CD8-positive, alpha-beta memory T cell (primary cell): ENCODE results near the gene MYO7B. TPM values are rescaled to one million over a fixed set of nuclear protein-coding genes. Genes with fewer than 3 reads are reported as not detected.
"Not testable (repeated sequence)": the region's sequence is repeated elsewhere in the genome, so short reads cannot be mapped to it uniquely, and the experiment has no call there.

Source experiments
- CTCF ChIA-PET: fragments of 350-600 bp; sonication (Branson Sonifier 250); formaldehyde crosslinking; loops from one replicate; lab custom pipeline; 2021; ENCODE audit warnings: antibody characterized with exemption; lab: Charles Lee
- POLR2A ChIA-PET: fragments of 350-600 bp; sonication (Branson Sonifier 250); formaldehyde crosslinking; loops from one replicate; lab custom pipeline; 2021; ENCODE audit warnings: antibody characterized with exemption; lab: Charles Lee
- DNase-seq, 5 donors: peaks; one replicate each; pipeline versions ENCODE4 v3.0.0 to v3.0.0-alpha.2; 2020 to 2022; ENCODE audit warnings: mixed read lengths in 1 of 5
- H3K27ac ChIP-seq: one replicate; pipeline ENCODE4 v1.7.0; 2013; ENCODE audit warnings: low read depth, mild to moderate bottlenecking, low read length, moderate library complexity
- H3K27me3 ChIP-seq: 2 replicates; pipeline ENCODE4 v1.7.0; 2013; ENCODE audit warnings: low read length, mild to moderate bottlenecking; ENCODE audit not compliant: insufficient read depth, poor library complexity, severe bottlenecking
- H3K36me3 ChIP-seq: 2 replicates; pipeline ENCODE4 v1.7.0; 2013; ENCODE audit warnings: mild to moderate bottlenecking, low read length, moderate library complexity; ENCODE audit not compliant: insufficient read depth
- H3K4me1 ChIP-seq: 2 replicates; pipeline ENCODE4 v1.7.0; 2013; ENCODE audit warnings: mild to moderate bottlenecking, low read length, moderate library complexity; ENCODE audit not compliant: insufficient read depth
- H3K4me3 ChIP-seq: 2 replicates; pipeline ENCODE4 v1.7.0; 2013; ENCODE audit warnings: mild to moderate bottlenecking, low read length
- H3K9me3 ChIP-seq: 2 replicates; pipeline ENCODE4 v1.7.0; 2013; ENCODE audit warnings: mild to moderate bottlenecking, low read length
- H3K27ac Mint-ChIP-seq, 8 donors: one replicate each; pipeline ENCODE4 v1.8.0; 2020 to 2021; ENCODE audit warnings: mixed read lengths in 8 of 8, mild to moderate bottlenecking in 6 of 8, inconsistent platforms in 3 of 8, moderate library complexity in 3 of 8
- H3K27me3 Mint-ChIP-seq, 2 donors: one replicate each; pipeline ENCODE4 v1.8.0; 2020 to 2021; ENCODE audit warnings: mixed read lengths in 2 of 2, mild to moderate bottlenecking in 1 of 2, moderate library complexity in 1 of 2
- H3K36me3 Mint-ChIP-seq, 3 donors: one replicate each; pipeline ENCODE4 v1.8.0; 2020 to 2021; ENCODE audit warnings: mixed read lengths in 3 of 3, inconsistent platforms in 1 of 3, mild to moderate bottlenecking in 1 of 3
- H3K4me1 Mint-ChIP-seq, 3 donors: one replicate each; pipeline ENCODE4 v1.8.0; 2020 to 2021; ENCODE audit warnings: mixed read lengths in 3 of 3, inconsistent platforms in 1 of 3, mild to moderate bottlenecking in 1 of 3
- H3K4me3 Mint-ChIP-seq, 7 donors: one replicate each; pipeline ENCODE4 v1.8.0; 2020 to 2021; ENCODE audit warnings: mixed read lengths in 7 of 7, mild to moderate bottlenecking in 6 of 7, moderate library complexity in 4 of 7, inconsistent platforms in 2 of 7
- H3K9me3 Mint-ChIP-seq, 5 donors: one replicate each; pipeline ENCODE4 v1.8.0; 2020 to 2022; ENCODE audit warnings: mixed read lengths in 5 of 5, mild to moderate bottlenecking in 3 of 5, moderate library complexity in 2 of 5, inconsistent platforms in 1 of 5
- polyA plus RNA-seq: library from polyadenylated mRNA; unstranded; fragments of 300-500 nt; fragmentation: Illumina TruSeq; gene quantifications from one replicate; pipeline ENCODE4 v1.2.3, GENCODE V29; 2021
- total RNA-seq, 2 experiments: library from RNA; stranded (reverse); gene quantifications; one replicate each; pipeline ENCODE4 v1.2.3, GENCODE V29; 2021

Gene MYO7B
- total and polyA plus RNA-seq, 3 experiments from 2014 or later = not detected

DNA sequence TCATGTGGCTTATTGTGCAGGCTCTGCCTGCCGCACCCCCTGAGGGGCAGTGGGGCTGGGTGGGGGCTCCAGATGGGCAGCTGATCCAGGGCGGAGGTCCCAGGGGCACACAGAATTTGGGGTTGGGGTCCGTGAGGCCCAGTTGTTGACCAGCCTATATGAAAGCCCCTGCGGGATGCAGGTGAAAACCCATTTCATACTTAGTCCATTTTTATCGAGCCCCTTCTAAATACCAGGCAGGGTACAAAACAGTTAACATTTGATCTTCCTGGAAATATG lies 30.6 kb downstream of the MYO7B start:
- Histone ChIP-seq H3K36me3 (no peaks in the 10 kb centered on the region), H3K4me1 (no peaks in the 10 kb centered on the region), H3K27me3 (no peaks in the 10 kb centered on the region), H3K27ac (no peak overlapping the region), H3K4me3 (no peak overlapping the region), H3K9me3 (no peaks in the 10 kb centered on the region)
- Mint-ChIP-seq H3K9me3 (no peaks in the 10 kb centered on the region), H3K4me3 (no peak overlapping the region), H3K27me3 (peaks cover 4 to 9% of the 10 kb centered on the region in 2 donors), H3K4me1 (peaks cover 0 to 6% (median 5%) of the 10 kb centered on the region in 3 donors), H3K27ac (no peak overlapping the region), H3K36me3 (peaks cover 0 to 1% (median 0%) of the 10 kb centered on the region in 3 donors)
- ChIA-PET POLR2A (no interaction called here), CTCF (no interaction called here)
- no peak for DNase-seq

GRCh38 chr2:127566576-127566975 lies 31.1 kb downstream of the MYO7B start:
- Histone ChIP-seq H3K27me3 (no peaks in the 10 kb centered on the region), H3K9me3 (no peaks in the 10 kb centered on the region), H3K4me1 (no peaks in the 10 kb centered on the region), H3K36me3 (no peaks in the 10 kb centered on the region), H3K27ac (no peak overlapping the region), H3K4me3 (no peak overlapping the region)
- Mint-ChIP-seq H3K4me1 (peaks cover 0 to 6% (median 5%) of the 10 kb centered on the region in 3 donors), H3K27me3 (peaks cover 4 to 9% of the 10 kb centered on the region in 2 donors), H3K9me3 (no peaks in the 10 kb centered on the region), H3K27ac (no peak overlapping the region), H3K4me3 (no peak overlapping the region), H3K36me3 (peaks cover 0 to 1% (median 0%) of the 10 kb centered on the region in 3 donors)
- POLR2A ChIA-PET = no interaction called here
- no peak for DNase-seq
- CTCF ChIA-PET = no interaction called here

DNA sequence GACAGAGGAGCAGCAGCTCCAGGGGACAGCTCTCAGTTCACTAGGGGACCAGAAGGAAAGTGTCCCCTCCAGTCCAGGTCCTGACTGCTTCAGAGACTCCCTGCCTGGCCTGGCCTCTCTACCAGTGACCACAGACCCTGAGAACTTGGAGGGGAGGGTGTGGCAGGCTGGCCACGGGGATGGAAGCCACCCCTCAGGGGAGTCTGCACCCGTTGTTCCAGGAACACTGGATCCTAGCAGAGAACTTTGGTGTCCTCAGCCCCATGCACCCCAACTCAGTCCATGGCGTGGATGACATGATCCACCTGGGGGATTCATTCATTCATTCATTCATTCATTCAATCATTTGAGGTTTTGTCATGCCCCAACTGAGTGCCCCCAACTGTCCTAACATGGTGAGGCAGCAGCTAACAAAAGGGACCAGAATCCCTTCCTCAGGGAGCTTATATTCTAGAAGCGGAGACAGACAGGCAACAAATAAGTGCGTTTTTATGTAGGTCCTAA lies 31.9 kb downstream of the MYO7B start:
- peaks cover 0 to 1% (median 0%) of the 10 kb centered on the region in 3 donors for H3K36me3 Mint-ChIP-seq
- Histone ChIP-seq H3K27ac (no peak overlapping the region), H3K4me1 (no peaks in the 10 kb centered on the region), H3K27me3 (no peaks in the 10 kb centered on the region), H3K9me3 (no peaks in the 10 kb centered on the region), H3K4me3 (no peak overlapping the region), H3K36me3 (no peaks in the 10 kb centered on the region)
- POLR2A ChIA-PET = no interaction called here
- no peak overlapping the region for H3K4me3 Mint-ChIP-seq
- no peaks in the 10 kb centered on the region for H3K9me3 Mint-ChIP-seq
- CTCF ChIA-PET = no interaction called here
- no peak for DNase-seq
- H3K27me3 Mint-ChIP-seq = peaks cover 4 to 9% of the 10 kb centered on the region in 2 donors
- peak overlapping the region in 1 of 8 donors; percentile 14 for H3K27ac Mint-ChIP-seq
- peaks cover 0 to 6% (median 5%) of the 10 kb centered on the region in 3 donors for H3K4me1 Mint-ChIP-seq

DNA sequence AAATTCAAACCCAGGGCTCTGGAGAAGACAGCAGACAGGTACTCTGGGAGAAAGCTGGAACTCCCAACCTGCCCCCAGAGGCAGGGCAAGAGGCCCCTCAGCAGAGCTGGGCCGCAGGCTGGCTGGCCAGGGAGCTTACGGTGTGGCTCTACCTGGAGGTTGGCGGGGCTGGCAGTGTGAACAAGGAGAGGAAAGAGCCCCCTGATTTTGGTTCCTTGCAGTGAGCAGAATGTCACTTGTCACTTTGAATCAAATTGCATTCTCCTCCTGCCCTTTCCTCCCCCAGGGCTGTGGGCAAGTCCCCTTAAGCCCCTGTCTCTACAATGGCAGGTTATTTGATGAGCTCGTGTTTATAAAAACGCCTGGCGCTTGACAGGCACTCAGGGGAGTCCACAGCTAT lies 32.6 kb downstream of the MYO7B start:
- CTCF ChIA-PET = no interaction called here
- Mint-ChIP-seq H3K36me3 (peaks cover 0 to 1% (median 0%) of the 10 kb centered on the region in 3 donors), H3K4me3 (no peak overlapping the region), H3K9me3 (no peaks in the 10 kb centered on the region), H3K27ac (no peak overlapping the region), H3K4me1 (peaks cover 0 to 6% (median 5%) of the 10 kb centered on the region in 3 donors), H3K27me3 (peaks cover under 1 to 7% of the 10 kb centered on the region in 2 donors)
- H3K4me1 ChIP-seq = no peaks in the 10 kb centered on the region
- H3K27ac ChIP-seq = no peak overlapping the region
- H3K4me3 ChIP-seq = no peak overlapping the region
- no peaks in the 10 kb centered on the region for H3K36me3 ChIP-seq
- POLR2A ChIA-PET = no interaction called here
- no peak for DNase-seq
- no peaks in the 10 kb centered on the region for H3K27me3 ChIP-seq
- no peaks in the 10 kb centered on the region for H3K9me3 ChIP-seq

GRCh38 chr2:127569666-127570065 lies 34.2 kb downstream of the MYO7B start:
- ChIA-PET POLR2A (no interaction called here), CTCF (no interaction called here)
- H3K27ac ChIP-seq = no peak overlapping the region
- H3K9me3 ChIP-seq = no peaks in the 10 kb centered on the region
- no peaks in the 10 kb centered on the region for H3K4me1 ChIP-seq
- H3K27ac Mint-ChIP-seq = peak overlapping the region in 1 of 8 donors; percentile 54
- no peaks in the 10 kb centered on the region for H3K4me1 Mint-ChIP-seq
- H3K4me3 ChIP-seq = no peak overlapping the region
- H3K27me3 ChIP-seq = no peaks in the 10 kb centered on the region
- no peaks in the 10 kb centered on the region for H3K36me3 ChIP-seq
- no peak for DNase-seq
- H3K4me3 Mint-ChIP-seq = no peak overlapping the region
- no peaks in the 10 kb centered on the region for H3K9me3 Mint-ChIP-seq
- H3K36me3 Mint-ChIP-seq = no peaks in the 10 kb centered on the region
- H3K27me3 Mint-ChIP-seq = peaks cover 0 to 5% of the 10 kb centered on the region in 2 donors

- H3K27ac Mint-ChIP-seq = no peak overlapping the region
- H3K27me3 ChIP-seq = no peaks in the 10 kb centered on the region
- H3K4me1 ChIP-seq = peaks cover under 1% of the 10 kb centered on the region
- no peaks in the 10 kb centered on the region for H3K9me3 Mint-ChIP-seq
- H3K27ac ChIP-seq = no peak overlapping the region
- peaks cover 0 to 3% of the 10 kb centered on the region in 2 donors for H3K27me3 Mint-ChIP-seq
- no peak overlapping the region for H3K4me3 ChIP-seq
- peaks cover 0 to 5% (median 3%) of the 10 kb centered on the region in 3 donors for H3K4me1 Mint-ChIP-seq
- ChIA-PET CTCF (no interaction called here), POLR2A (no interaction called here)
- H3K4me3 Mint-ChIP-seq = no peak overlapping the region
- no peaks in the 10 kb centered on the region for H3K36me3 Mint-ChIP-seq
- no peaks in the 10 kb centered on the region for H3K36me3 ChIP-seq
- no peak for DNase-seq
- no peaks in the 10 kb centered on the region for H3K9me3 ChIP-seq
Observed at GRCh38 chr2:127570282-127571250, 35.1 kb downstream of the MYO7B start.

DNA sequence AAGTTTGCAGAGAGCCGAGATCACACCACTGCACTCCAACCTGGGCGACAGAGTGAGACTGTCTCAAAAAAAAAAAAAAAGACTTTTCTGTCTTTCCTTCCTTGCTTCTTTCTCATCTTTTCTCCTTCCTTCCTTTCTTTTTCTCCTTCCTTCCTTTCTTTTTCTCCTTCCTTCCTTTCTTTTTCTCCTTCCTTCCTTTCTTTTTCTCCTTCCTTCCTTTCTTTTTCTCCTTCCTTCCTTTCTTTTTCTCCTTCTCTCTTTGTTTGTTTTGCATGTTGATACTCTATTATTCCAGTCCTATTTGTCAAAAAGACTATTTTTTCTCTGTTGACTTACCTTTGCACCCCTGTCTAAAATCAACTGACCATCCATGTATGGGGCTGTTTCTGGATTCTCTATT lies 36.9 kb downstream of the MYO7B start:
- H3K27ac Mint-ChIP-seq, CTCF ChIA-PET, H3K27ac ChIP-seq, H3K9me3 Mint-ChIP-seq, H3K9me3 ChIP-seq, H3K4me3 ChIP-seq, H3K4me1 Mint-ChIP-seq, H3K4me3 Mint-ChIP-seq, POLR2A ChIA-PET, H3K4me1 ChIP-seq, H3K36me3 ChIP-seq, DNase-seq, H3K27me3 ChIP-seq, H3K27me3 Mint-ChIP-seq, H3K36me3 Mint-ChIP-seq: not testable (repeated sequence)

DNA sequence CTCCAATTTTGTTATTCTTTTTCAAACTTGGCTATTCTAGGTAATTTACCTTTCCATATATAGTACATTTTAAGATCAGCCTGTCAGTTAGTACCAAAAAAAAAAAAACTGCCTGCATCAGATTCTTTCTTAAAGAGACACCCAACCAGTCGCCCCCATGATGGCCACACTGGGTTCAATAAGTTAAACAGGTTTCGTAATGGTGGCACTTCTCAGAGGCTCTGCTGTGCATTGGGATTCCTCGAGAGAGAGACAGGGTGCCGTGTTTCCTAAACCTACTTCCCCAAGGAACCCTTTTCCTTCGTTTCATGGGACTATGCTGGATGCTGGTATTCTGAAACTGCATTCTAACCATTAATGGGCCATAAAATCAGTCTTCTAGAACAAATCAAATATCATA lies 37.4 kb downstream of the MYO7B start:
- CTCF ChIA-PET = no interaction called here

More for the DNA sequence above, 37.4 kb downstream of the MYO7B start:
- Mint-ChIP-seq H3K27me3 (peaks cover 0 to 5% of the 10 kb centered on the region in 2 donors), H3K4me3 (no peak overlapping the region), H3K27ac (no peak overlapping the region), H3K36me3 (no peaks in the 10 kb centered on the region), H3K9me3 (no peaks in the 10 kb centered on the region), H3K4me1 (peaks cover 0 to 5% (median 3%) of the 10 kb centered on the region in 3 donors)
- DNase-seq = no peak
- POLR2A ChIA-PET = no interaction called here
- Histone ChIP-seq H3K4me1 (peaks cover 7% of the 10 kb centered on the region), H3K9me3 (no peaks in the 10 kb centered on the region), H3K27ac (no peak overlapping the region), H3K36me3 (no peaks in the 10 kb centered on the region), H3K27me3 (peaks cover under 1% of the 10 kb centered on the region), H3K4me3 (no peak overlapping the region)
